ENCODE data around the gene SMARCA1.

Gene SMARCA1

DNA sequence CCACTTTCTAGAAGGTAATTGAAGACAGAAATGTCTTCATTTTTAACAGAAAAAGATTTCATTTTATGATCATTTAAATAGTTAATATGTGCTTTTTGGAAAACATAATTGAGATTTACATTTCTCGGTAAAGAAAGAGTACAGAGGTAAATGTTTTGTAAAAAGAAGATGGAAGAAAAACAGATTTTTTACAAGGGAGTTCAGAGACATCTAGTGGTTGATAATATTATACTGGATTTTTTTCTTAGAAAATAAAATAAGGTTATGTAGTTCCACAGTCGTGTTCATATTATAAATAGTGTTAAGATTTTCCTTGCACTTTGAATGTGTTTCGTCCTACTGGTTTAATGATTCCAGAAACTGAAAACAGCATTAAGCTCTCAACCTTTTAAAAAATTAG lies 60.6 kb downstream of the SMARCA1 start:
- DNase-seq (ENCODE audit: low read depth in 2 of 2), result no peak

DNA sequence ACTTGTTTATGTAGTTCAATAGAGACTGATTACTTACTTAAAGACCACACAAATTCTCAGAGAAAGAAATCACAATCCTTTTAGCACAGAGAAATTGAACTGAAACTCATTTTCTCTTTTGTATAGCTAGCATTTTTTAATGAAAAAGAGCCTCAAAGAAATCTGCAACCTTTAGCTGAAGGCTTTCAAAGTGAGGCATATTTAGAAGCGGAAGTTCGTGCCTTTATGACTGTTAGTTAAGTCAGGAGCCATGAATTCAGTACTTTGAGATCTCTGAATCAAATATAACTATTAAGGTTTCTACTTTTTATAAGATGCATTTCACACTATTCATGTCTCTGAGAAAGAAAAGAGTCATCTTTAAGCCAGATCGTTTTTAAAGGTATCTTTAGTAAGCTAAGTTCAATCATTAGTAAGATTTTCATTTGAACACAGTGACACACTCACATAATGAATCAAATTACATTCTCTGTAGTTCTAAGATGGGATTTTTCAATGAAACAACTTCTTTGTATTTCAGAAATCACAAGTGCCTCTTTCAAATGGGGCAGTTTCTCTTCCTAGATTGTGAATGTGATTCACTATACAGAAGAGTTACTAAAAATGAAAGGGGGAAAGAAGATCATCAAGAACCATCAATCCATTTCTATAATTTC lies 61.4 kb downstream of the SMARCA1 start:
- no peak for DNase-seq (ENCODE audit: low read depth in 2 of 2)

DNA sequence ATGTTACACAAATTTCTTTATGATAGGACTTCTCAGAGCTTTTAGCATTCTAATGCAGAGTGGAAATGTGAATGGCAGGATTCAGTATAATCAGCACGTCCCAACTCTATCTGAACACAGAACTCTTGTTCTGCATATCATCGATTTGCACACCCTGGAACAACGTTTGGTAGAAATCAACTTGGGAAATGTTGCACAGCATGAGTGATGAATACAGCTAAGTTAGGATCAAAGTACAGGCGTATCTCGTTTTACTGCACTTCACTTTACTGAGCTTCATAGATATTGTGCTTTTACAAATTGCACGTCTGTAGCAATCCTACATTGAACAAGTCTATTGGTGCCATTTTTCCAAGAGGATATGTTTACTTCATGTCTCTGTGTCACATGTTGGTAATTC lies 70.8 kb downstream of the SMARCA1 start:
- DNase-seq (ENCODE audit: low read depth in 2 of 2), result no peak

DNA sequence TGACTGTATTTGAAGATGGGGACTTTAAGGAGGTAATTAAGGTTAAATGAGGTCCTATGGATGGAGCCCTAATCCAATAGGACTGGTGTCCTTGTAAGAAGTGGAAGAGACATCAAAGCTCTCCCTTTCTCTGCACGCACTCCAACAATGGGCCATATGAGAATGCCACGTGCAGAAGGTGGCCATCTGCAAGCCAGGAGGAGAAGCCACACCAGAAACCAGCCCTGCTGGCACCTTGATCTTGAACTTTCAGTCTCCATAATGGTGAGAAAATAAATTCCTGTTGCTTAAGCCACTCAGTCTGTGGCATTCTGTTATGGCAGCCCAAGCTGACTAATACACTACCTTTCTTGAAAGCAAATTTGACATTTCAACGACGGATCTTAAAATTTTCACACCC lies 73.2 kb downstream of the SMARCA1 start:
- DNase-seq (ENCODE audit: low read depth in 2 of 2), result no peak

DNA sequence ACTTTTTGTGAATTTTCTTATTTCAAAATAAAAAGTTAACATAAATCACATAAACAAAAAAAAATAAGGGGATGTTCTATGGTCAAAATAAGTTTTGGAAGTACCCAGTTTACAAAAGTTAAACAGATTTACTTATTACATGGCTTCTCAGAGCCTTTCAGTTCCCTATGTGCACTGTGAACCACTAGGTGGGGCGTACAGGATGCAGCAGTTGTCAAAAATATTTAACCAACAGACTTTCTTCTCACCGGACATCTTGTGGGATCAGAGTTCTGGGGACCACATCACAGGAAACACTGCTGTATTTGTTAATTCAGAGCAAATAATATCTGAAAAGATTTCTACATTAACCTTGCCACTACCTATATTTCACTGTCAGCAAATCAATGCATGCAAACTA lies 74.1 kb downstream of the SMARCA1 start:
- DNase-seq (ENCODE audit: low read depth in 2 of 2), result no peak

DNA sequence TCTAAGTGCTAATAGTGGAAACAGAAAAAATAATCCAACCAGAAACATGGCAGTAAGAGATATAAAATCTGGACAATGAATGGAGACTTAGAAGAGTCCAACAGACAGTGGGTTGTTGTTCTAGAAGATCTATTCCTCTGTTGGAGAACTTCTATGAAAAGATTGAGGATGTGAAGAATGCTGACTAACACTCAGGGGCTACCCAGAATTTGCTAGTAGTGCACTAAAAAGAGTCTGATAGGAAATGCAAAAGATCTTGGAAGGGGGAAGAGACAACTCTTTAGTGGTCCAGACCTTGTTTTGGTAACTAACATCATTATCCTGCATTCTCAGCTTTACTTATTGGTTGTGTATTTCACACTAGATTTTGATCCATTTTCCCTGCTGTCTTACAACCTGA lies 77.9 kb downstream of the SMARCA1 start:
- DNase-seq (ENCODE audit: low read depth in 2 of 2), result no peak

DNA sequence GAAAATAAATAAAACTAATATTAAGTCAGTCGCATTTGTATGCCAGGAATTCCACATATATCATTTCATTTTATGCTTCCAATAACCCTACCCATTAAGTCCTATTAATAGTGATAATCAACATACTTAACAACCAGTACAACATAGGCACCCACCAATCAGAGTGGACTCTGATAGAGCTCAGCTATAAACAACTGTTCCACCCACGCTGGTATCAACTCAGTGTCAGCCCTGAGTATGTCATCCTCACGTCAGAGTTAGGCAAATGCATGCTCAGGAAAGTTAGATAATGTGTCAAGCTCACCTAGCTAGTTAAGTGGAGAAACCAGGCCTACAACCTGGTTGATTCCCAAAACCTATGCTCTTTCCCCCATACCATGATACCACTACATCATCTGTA lies 89.3 kb downstream of the SMARCA1 start:
- no peak for DNase-seq (ENCODE audit: low read depth in 2 of 2)

DNA sequence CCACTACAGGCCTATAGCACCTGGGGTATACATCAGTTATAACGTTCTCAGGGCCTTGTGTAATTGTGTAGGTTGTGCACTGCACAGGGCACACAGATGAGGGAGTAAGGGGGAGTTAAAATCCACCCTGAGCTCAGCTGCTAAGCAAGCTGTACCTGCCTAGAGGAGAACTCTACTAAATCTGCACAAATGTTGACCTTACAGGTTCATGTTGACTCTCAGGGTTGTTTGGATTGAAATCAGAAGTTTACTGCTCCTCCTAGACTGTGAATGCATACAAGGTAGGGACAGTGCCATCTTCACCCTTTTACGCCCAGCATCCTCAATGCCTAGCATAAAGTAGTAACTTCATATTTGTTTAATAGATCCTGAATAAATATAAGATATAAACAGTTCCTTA lies 89.8 kb downstream of the SMARCA1 start:
- no peak for DNase-seq (ENCODE audit: low read depth in 2 of 2)

DNA sequence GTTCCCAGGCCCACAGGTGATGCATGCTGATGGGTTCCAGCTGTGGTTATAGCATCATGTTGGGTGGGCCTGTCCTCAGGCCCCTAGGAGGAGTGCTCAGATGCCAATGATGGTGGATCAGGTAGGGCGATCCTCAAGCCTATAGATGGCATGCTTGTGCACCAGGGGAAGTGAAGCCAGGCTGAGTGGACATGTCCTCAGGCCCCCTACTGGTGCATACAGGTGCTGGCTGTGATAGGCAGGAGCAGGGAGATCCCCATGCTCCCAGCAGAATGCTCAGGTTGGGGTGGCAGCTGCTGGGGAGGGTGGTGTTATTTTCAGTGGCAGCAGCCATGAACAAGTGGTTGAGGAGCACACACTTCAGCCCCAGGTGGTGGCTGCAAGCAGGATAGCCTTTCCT lies 96.0 kb downstream of the SMARCA1 start:
- DNase-seq (ENCODE audit: low read depth in 2 of 2), result no peak

DNA sequence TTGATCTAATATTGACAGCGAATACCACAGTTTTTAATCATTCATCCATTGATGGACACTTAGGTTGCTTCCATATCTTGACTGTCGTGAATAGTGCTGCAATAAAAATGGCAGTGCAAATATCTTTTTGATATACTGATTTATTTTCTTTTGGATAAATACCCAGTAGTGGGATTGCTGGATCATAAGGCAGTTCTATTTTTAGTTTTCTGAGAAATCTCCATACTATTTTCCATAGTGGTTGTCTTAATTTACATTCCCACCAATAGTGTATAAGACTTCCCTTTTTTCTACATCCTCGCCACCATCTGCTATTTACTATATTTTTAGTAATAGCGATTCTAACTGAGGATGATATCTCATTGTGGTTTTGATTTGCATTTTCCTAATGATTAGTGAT lies 100.1 kb downstream of the SMARCA1 start:
- DNase-seq (ENCODE audit: low read depth in 2 of 2), result no peak

DNA sequence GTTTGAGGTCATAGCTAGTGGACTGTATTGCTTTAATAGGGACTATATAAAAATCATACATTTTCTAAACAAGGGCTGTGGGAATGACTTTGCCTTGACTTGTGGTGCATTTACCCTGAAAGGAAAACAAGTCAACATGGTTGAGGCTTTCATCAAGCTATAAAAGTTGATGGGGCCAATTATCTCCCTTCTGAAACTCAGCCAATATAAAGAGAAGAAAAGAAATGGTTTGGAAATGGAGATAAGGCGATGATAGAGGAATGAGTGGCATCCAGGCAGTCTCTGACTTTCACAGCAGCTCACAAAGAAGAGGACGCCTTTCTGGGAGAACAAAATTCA lies 118.7 kb downstream of the SMARCA1 start:
- DNase-seq (ENCODE audit: low read depth in 2 of 2), result no peak

DNA sequence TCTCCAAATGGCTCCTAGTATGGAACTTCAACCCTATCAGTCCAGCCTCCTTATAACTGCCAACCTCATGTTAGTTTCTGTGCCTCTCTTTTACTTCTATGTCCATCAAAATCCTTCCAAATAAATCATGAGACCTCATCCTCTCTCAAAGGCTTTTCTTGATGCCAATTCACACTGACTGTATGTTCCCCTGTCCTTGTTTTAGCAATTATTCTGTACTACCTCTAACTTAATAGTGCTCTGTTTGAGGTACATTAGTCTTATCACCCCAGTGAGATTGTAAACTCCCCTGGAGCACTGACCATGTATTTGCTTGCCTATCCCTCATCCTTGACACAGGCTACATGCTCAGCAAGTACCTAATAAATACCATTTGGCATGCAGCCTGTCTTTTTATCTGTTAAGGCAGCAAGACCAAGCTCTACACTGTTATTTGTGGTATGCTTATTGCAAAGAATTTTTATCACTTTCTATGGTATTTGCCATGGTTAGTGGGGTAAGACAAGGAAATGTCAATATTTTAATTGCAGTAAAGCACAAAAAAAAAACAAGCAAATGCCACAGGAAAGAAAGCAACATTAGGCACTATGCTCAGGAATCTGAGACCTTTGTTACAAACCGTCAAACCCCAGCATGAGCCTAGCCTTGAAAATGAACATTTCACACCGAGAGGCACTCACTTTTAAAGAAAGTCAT lies 119.2 kb downstream of the SMARCA1 start:
- DNase-seq (ENCODE audit: low read depth in 2 of 2), result no peak

All from fibroblast of skin of left biceps (primary cell).